22Rv1 (cell line): ENCODE measurements around the gene TCHP.

Source experiments
- H3K27ac ChIP-seq: fragments of 450-650 bp; 2 replicates; pipeline ENCODE4 v1.5.1; 2017
- ZFX ChIP-seq: fragments of 450-650 bp; IDR thresholded peaks from 2 replicates; pipeline ENCODE4 v1.6.1; 2017; ENCODE audit warnings: antibody characterized with exemption, borderline replicate concordance
- TF ChIP-seq, protein P1 (sequence below): fragments of 450-650 bp; IDR thresholded peaks from 2 replicates; pipeline ENCODE4 v1.5.1; 2017; ENCODE audit warnings: mild to moderate bottlenecking

Gene TCHP

GRCh38 chr12:109916045-109916444, 16.0 kb downstream of the TCHP start:
- H3K27ac ChIP-seq: no peak overlapping the region

DNA sequence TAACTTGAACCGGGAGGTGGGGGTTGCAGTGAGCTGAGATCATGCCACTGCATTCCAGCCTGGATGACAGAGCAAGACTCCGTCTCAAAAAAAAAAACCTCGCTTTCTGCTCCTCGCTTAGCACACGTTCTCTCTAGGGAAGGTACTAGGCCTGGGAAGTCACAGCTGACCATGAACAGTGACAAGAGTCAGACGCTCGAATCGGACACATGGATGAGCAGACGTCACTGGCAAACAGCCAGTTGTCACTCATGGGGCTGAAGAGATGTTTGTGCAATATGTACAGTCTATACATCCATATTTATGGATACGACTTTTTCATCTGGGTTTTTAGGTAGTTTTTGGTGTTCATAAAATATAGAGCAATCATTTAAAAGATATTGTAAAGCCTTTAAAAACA, 19.4 kb downstream of the TCHP start:
- no peak overlapping the region for H3K27ac ChIP-seq
- TF ChIP-seq, protein P1, sequence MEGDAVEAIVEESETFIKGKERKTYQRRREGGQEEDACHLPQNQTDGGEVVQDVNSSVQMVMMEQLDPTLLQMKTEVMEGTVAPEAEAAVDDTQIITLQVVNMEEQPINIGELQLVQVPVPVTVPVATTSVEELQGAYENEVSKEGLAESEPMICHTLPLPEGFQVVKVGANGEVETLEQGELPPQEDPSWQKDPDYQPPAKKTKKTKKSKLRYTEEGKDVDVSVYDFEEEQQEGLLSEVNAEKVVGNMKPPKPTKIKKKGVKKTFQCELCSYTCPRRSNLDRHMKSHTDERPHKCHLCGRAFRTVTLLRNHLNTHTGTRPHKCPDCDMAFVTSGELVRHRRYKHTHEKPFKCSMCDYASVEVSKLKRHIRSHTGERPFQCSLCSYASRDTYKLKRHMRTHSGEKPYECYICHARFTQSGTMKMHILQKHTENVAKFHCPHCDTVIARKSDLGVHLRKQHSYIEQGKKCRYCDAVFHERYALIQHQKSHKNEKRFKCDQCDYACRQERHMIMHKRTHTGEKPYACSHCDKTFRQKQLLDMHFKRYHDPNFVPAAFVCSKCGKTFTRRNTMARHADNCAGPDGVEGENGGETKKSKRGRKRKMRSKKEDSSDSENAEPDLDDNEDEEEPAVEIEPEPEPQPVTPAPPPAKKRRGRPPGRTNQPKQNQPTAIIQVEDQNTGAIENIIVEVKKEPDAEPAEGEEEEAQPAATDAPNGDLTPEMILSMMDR: no peak

More at GRCh38 chr12:109916045-109916444, 16.0 kb downstream of the TCHP start:
- TF ChIP-seq, protein P1: no peak
- TF ChIP-seq ZFX: no peak

DNA sequence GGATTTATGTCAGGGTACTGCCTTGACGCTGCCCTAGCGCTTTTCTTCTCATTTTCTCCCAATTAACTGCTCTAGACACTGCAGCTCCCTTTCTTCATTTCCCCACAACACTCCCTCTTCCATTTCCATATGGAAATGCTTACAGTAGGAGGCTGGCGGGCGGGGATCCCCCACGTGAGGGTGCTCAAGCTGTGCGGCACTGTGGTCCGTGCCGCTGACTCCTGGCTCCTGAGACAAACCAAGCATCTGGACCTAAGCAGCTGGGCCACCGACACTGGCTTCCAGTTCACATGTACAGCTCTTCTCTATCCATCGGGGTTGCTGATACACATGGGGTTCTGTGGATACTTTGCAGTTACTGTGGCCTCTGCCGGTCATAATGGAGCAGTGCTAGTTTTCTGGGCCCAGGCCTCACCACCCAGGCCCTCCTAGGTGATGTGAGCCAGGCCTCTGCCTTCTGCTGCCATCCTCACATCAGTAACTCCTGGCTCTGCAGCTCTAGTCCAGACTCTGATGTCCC, 20.2 kb downstream of the TCHP start:
- TF ChIP-seq ZFX: no peak
- TF ChIP-seq, protein P1: no peak
- H3K27ac ChIP-seq: no peak overlapping the region

- TF ChIP-seq ZFX: no peak
- TF ChIP-seq, protein P1: no peak
- H3K27ac ChIP-seq: no peak overlapping the region
Observed at GRCh38 chr12:109921982-109922381, 21.9 kb downstream of the TCHP start.

DNA sequence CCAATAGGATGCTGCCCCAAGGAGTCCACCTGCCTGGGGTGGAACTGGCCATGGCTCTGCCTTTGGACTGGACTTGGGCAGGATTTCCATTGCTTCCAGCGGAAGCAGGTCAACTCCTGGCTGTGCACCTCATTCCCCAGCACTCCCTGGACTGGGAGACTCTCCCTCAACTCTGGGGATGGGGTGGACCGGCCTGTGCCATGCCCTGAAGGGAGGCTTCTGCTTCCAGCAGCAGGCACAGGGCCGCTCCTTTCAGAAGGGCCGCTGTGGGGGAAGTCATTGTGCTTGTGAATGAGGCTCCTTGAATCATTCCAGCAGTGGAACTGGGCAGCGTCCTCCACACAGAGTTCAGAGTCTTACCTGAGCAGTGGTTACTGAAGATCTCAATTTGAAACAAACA, 23.0 kb downstream of the TCHP start:
- TF ChIP-seq, protein P1: no peak
- no peak for TF ChIP-seq ZFX
- no peak overlapping the region for H3K27ac ChIP-seq

DNA sequence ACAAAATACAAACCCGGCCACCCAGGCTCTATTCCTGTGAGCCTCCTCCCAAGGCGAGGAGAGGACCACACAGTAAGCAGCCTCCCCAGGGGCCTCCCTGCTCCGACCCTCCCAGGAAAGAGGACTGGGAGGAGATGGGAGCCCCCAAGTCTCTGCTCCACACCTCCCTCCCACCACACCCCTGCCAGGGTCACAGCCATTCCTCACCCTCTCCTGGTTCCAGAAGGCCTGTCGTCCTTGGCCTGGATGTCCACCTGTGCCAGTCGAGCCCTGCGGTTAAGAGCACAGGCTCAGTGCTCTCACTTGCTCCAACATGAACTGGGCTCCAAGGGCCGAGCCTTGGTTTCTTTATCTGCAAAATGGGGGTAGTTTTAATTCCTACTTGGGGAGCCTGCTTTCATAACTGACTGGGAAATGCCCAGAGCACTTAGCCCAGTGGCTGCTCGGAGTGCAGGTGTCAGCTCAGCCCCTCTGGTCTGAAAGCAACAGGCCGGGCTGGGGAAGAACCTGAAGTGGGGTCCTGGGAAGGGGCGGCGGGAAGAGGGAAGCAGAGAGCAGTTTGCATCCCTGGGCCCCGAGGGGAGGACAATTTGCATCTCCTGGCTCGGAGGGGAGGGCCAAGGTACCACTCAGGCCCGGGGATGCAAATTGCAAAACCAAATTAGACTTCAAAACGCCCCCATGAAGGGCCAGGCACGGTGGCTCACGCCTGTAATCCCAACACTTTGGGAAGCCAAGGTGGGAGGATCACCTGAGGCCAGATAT, 23.6 kb downstream of the TCHP start:
- H3K27ac ChIP-seq: no peak overlapping the region
- no peak for TF ChIP-seq ZFX
- TF ChIP-seq, protein P1: no peak

GRCh38 chr12:109925185-109925840, 25.2 kb downstream of the TCHP start:
- TF ChIP-seq, protein P1: no peak
- no peak for TF ChIP-seq ZFX
- H3K27ac ChIP-seq: no peak overlapping the region
